ENCODE data around the gene MAEA.

MAEA gene

DNA sequence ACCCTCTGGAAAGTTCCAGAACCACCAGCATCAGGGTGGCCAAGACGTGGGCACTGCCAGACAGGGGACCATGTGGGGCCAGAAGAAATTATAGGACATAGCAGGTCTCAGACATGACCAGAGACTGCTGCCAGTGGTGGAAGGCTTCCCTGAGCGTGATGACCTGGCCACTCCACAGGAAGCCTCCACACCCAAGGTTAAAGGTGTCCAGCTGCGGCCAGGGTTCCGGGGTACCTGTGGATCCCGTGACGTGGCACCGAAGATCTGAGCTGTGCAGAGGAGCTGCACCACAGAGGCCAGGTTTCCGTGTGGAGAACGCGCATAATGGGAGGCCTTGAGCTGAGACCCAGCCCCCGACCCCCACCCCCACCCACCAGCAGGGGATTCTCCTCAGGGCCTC, 24.3 kb upstream of the MAEA start:
- no peaks in the 10 kb centered on the region for H3K27me3 ChIP-seq (ENCODE audit: insufficient read depth, low read length, poor library complexity)
- no peak overlapping the region for H3K9ac ChIP-seq (ENCODE audit: low read depth, low read length)
- H4K20me1 ChIP-seq (ENCODE audit: insufficient read depth, low read length), result no peaks in the 10 kb centered on the region
- no peaks in the 10 kb centered on the region for H3K36me3 ChIP-seq (ENCODE audit: insufficient read depth, low read length)
- no peak overlapping the region for H3K4me2 ChIP-seq (ENCODE audit: insufficient read depth, low read length)
- no peak overlapping the region for H2AFZ ChIP-seq (ENCODE audit: low read depth, low read length)
- H3K27ac ChIP-seq (ENCODE audit: low read length), result no peak overlapping the region
- peaks cover 6% of the 10 kb centered on the region for H3K9me3 ChIP-seq (ENCODE audit: insufficient read depth, low read length, severe bottlenecking)
- no peaks in the 10 kb centered on the region for H3K79me2 ChIP-seq (ENCODE audit: insufficient read depth, low read length)
- H3K4me1 ChIP-seq (ENCODE audit: insufficient read depth, low read length), result no peaks in the 10 kb centered on the region
- no peak overlapping the region for H3K4me3 ChIP-seq (ENCODE audit: low read depth in 1 of 2, low read length in 2 of 2)
- TF ChIP-seq, protein P1, sequence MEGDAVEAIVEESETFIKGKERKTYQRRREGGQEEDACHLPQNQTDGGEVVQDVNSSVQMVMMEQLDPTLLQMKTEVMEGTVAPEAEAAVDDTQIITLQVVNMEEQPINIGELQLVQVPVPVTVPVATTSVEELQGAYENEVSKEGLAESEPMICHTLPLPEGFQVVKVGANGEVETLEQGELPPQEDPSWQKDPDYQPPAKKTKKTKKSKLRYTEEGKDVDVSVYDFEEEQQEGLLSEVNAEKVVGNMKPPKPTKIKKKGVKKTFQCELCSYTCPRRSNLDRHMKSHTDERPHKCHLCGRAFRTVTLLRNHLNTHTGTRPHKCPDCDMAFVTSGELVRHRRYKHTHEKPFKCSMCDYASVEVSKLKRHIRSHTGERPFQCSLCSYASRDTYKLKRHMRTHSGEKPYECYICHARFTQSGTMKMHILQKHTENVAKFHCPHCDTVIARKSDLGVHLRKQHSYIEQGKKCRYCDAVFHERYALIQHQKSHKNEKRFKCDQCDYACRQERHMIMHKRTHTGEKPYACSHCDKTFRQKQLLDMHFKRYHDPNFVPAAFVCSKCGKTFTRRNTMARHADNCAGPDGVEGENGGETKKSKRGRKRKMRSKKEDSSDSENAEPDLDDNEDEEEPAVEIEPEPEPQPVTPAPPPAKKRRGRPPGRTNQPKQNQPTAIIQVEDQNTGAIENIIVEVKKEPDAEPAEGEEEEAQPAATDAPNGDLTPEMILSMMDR (IDR thresholded peaks at IDR 0.05; ENCODE audit: borderline replicate concordance, extremely low read depth, low read length, poor library complexity, severe bottlenecking), result no peak
- no peak for TF ChIP-seq EZH2 (IDR thresholded peaks at IDR 0.05; ENCODE audit: borderline replicate concordance, low read depth, low read length, severe bottlenecking)
- ATAC-seq (ENCODE audit: insufficient read depth, low read depth), result no peak
- DNase-seq, result no peak

- H3K4me2 ChIP-seq (ENCODE audit: insufficient read depth, low read length), result no peak overlapping the region
- no peak overlapping the region for H3K9ac ChIP-seq (ENCODE audit: low read depth, low read length)
- no peak for TF ChIP-seq EZH2 (IDR thresholded peaks at IDR 0.05; ENCODE audit: borderline replicate concordance, low read depth, low read length, severe bottlenecking)
- TF ChIP-seq, protein P1 (IDR thresholded peaks at IDR 0.05; ENCODE audit: borderline replicate concordance, extremely low read depth, low read length, poor library complexity, severe bottlenecking), result no peak
- no peaks in the 10 kb centered on the region for H3K27me3 ChIP-seq (ENCODE audit: insufficient read depth, low read length, poor library complexity)
- no peak overlapping the region for H2AFZ ChIP-seq (ENCODE audit: low read depth, low read length)
- ATAC-seq (ENCODE audit: insufficient read depth, low read depth) (no peak), DNase-seq (no peak)
- H4K20me1 ChIP-seq (ENCODE audit: insufficient read depth, low read length), result no peaks in the 10 kb centered on the region
- H3K9me3 ChIP-seq (ENCODE audit: insufficient read depth, low read length, severe bottlenecking), result peaks cover 6% of the 10 kb centered on the region
- H3K79me2 ChIP-seq (ENCODE audit: insufficient read depth, low read length), result no peaks in the 10 kb centered on the region
- no peak overlapping the region for H3K4me3 ChIP-seq (ENCODE audit: low read depth in 1 of 2, low read length in 2 of 2)
- no peaks in the 10 kb centered on the region for H3K4me1 ChIP-seq (ENCODE audit: insufficient read depth, low read length)
- no peaks in the 10 kb centered on the region for H3K36me3 ChIP-seq (ENCODE audit: insufficient read depth, low read length)
- H3K27ac ChIP-seq (ENCODE audit: low read length), result no peak overlapping the region
These were observed 22.6 kb upstream of the MAEA start for GRCh38 chr4:1266881-1267763.

- H3K9me3 ChIP-seq (ENCODE audit: insufficient read depth, low read length, severe bottlenecking), result peaks cover 6% of the 10 kb centered on the region
These were observed 20.5 kb upstream of the MAEA start for GRCh38 chr4:1269209-1269608.

More at GRCh38 chr4:1269209-1269608, 20.5 kb upstream of the MAEA start:
- DNase-seq, result no peak
- H3K9ac ChIP-seq (ENCODE audit: low read depth, low read length), result no peak overlapping the region
- TF ChIP-seq EZH2 (IDR thresholded peaks at IDR 0.05; ENCODE audit: borderline replicate concordance, low read depth, low read length, severe bottlenecking), result no peak
- TF ChIP-seq, protein P1 (IDR thresholded peaks at IDR 0.05; ENCODE audit: borderline replicate concordance, extremely low read depth, low read length, poor library complexity, severe bottlenecking), result no peak
- no peaks in the 10 kb centered on the region for H3K27me3 ChIP-seq (ENCODE audit: insufficient read depth, low read length, poor library complexity)
- H4K20me1 ChIP-seq (ENCODE audit: insufficient read depth, low read length), result no peaks in the 10 kb centered on the region
- H3K27ac ChIP-seq (ENCODE audit: low read length), result no peak overlapping the region
- no peak for ATAC-seq (ENCODE audit: insufficient read depth, low read depth)
- H3K4me3 ChIP-seq (ENCODE audit: low read depth in 1 of 2, low read length in 2 of 2), result no peak overlapping the region
- H3K36me3 ChIP-seq (ENCODE audit: insufficient read depth, low read length), result no peaks in the 10 kb centered on the region
- H3K4me1 ChIP-seq (ENCODE audit: insufficient read depth, low read length), result no peaks in the 10 kb centered on the region
- H2AFZ ChIP-seq (ENCODE audit: low read depth, low read length), result no peak overlapping the region
- no peaks in the 10 kb centered on the region for H3K79me2 ChIP-seq (ENCODE audit: insufficient read depth, low read length)
- no peak overlapping the region for H3K4me2 ChIP-seq (ENCODE audit: insufficient read depth, low read length)
